NCI-H2227 (cell line): ENCODE results near the gene MGP.

ENCODE experiments used
- DNase-seq: peaks from one replicate; lab custom pipeline; 2025; ENCODE audit not compliant: unreplicated experiment; lab: John Stamatoyannopoulos, UW

Gene MGP

DNA sequence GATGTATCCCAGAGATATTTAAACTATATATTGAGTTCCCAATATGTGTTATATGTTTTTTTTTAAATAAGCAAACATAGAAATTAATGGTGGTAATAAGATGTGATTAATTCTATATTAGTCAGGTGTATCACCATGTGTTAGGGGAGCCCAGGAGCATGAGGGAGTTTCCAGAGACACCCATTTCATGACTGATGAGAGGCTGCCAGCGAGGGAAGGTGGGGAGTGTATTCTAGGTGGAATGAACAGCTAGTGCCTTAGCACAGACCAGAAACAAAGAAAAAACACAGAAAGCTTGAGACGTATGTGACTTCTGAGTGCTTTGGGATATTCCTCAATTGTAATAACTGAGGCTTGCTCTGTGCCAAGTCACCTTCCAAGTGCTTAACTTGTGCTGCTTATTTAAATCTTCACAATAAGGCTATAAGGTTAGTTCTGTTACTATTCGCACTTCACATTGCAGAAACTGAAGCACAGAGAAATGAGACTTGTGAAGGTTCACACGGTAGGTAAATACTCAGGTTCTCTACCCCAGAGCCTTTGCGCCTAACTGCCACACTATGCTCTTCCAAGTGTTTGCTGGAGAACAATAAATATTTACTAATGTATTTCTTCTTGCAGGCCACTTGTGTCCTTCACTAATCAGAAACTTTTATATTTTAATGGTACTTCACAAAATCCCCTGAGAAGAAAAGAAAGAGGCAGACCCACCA lies 17.9 kb upstream of the MGP start:
- DNase-seq: no peak

DNA sequence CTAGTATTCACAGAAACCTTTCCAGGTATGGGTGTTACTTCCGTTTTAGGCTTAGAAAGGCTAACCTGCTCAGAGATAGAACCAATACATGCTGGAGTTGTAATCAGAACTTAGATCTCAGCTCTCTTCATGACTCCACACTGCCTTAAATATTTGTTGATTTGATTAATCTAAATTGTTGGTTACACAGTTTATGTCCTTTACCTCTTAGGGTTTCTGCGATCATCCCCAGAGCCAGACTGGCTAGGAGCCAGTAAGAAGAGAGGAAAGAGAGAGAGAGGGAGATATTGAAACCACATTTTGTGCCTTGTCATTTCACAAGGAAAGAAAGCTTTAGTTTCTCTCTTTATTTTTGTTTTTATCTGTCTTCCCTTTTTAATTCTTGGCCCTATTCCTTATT lies 16.8 kb upstream of the MGP start:
- no peak for DNase-seq

DNA sequence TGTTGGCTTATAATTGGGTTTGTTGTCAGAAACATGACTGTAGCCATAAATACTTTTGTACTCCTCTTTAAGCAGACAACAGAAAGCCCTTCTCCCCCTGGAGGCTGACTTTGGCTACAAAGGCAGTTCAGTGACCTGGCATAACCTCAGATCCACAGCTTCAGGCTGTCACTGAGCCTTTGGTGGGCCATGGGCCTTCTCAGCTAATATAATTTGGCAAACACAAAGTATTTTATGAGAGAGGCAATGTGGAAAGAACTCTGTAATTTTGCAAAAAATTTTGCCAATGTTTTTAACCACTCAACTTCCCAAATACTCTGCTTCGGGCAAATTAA lies 15.5 kb upstream of the MGP start:
- DNase-seq: no peak

DNA sequence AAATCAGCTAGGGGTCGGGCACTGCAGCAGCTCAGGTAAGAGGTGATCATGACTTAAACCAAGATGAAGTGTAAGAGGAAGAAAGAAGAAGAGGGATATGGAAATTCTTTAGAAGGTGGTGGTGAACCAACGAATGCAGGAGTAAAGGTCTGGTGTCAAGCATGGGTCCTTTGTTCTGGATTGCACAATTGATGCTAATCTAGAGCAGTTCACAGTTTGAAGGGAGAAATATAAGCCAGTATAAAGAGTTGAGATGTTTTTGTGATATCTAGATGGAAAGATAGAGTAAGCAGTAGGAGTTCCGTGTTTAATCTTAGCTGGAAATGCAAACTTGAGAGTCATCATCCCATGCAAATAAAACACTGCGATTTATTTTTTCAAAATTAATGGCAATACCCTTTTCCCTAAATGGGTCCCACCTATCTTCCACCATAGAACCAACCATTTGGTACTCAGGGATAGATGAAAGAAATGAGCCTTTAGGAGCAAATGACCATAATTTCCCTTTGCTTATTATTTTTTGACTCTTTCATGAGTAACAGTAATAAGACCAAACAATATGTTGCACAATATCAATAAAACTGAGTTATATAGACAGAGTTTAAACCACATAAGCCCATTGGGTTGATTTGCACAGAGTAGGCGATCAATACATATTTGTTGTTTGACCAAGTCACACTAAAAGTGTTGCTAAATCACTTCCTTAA lies 15.0 kb upstream of the MGP start:
- no peak for DNase-seq

DNA sequence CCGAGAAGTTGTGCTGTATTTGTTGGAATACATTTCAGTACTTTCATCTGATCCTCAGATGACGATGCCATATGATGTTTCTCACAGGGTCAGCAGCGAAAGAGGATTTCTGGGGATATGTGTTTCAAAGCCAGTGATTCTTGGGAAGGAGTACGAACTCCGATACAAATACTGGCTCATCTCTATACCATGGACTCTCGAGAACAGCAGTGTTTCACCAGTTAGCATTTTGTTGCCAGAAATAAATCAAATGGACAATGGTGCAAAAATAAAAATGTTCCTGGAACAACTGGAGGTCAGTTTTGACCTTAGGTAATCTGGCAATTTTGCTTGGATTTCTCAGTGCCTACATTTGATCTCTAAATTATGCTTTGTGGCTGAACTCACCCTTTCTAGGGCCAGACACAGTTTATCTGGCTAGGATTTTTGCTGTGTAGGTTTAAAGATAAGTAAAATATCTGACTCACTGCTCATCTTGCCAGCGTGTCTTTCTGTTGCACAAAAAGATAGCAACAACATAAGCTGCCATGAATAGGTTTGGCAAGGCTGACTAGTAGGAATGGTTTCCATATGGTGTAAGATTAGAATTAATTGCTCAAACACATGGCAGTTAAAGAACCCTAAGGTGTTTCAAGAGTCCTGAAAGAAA lies 11.0 kb upstream of the MGP start:
- DNase-seq: no peak

DNA sequence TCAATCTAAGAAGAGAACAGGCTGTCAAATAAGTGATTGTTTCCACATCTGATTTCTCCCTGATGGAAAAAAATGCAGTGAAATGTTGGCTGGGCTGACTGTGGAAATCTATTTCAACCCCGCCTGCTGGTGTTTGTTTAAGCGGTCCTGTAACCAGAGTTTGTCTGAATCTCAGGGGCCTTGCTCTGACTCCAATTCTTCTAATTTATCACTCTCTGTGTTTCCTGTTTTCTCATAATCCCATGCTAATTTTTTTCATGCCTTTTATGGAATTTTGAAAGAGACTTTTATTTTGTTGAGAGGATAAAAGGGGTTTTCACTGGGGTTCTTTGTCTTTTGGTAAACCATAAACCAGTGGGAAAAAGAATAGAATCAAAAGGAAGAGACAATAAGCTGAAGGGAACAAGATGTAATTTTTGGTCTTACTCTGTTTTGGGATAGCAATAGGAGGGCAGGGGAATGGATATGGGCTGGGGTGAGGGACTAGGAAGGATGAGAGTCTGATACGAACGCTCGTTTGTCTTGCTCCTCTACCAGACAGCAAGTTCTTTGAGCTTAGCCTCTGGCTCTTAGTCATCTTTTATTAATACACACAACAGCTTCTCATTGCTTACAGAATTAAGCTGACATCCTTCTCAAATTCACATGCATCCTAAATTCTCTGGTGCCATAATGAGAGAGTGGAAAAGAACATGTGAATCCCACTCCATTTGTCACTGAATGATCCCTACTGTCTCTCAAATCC lies 8.0 kb upstream of the MGP start:
- DNase-seq: no peak

DNA sequence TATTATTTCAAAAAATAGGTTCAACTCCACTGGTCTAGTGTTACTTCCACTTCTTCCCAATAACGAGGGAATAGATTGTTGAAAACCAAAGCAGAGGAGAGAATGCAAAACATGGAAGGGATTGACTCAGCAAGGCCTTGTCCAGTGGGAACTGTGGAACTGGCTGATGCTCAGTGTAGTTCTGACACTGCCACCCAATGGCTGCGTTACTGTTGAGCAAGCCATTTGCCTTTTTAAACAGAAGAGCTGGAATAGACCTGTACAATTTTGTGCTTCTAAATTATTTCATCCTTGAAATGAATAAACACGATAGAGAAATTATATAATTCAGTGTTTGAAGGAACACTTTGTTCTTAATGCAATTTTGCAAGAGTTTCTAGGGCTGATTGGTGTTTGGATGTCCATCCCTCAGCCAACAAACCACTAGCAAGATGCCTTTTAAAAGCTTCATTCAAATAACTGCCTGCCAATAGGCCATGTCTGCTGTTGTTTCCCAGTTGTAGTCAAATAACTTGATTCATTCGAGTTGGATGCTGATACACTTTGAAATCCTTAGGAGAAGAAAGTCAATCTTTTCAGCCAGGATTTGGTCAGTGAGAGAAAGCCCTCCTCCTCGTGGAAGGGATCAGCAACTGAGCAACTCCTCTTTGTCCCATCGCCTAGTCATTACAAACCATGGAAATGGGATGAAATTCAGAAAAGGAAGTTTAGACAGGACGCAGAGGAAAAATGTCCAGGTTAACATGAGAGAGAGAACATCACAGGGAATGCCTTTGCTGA lies 7.3 kb upstream of the MGP start:
- no peak for DNase-seq

DNA sequence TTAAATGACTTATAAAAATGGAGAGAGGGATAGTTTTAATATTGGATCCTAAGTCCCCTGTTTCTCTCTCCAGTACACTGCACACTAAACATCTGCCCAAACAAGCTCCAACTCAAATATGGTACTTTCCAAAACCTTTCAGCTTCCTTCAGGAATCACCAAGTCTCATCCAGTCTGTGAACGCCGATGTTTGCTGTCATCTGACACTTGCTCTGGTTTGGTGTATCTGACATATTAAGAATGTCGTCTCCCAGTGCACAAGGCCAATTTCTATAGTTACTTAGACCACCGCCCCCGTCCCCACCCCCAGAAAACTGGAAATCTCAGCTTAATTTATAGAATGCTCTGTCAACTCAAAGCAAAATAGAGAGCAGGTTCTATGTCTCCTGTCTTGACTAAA lies 5.0 kb upstream of the MGP start:
- no peak for DNase-seq

DNA sequence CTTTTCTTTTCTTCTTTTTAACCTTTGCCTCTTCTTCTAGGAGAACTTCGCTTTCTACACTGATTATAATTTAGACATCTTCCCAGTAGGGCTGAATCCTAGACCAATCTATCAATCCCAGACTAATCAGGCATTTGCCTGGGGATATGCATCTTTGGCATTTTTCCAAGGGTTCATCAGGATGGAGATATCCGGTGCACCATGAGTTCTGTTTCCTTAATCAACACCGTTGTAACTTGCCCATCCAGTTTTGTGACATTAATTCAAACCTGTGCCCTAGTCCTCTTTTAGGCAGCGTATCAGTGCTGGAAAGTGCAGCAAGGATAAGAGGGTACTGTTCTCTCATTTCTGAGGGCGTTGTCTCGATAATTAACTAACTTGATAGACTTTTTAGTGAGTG lies 617 bp upstream of the MGP start:
- DNase-seq: no peak

DNA sequence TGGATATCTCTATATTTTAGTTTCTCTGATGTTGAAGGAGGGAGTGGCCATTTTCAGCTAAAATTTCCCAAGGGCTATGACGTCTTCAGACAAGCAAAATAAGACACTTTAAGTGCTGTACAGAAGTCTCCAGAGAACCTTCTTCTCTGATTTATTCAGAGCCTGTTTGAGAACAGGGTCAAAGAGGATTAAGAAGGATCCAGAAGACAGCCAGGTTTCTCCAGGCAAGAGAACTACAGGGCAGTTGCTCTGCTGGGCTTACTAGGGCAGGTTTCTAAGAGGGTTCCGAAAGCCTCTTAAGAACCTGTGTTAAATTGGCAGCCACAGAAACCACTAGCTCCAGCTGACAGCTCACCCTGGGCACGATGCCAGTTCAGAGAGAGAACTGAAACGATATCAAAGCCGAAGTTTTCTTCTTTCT lies 1.2 kb downstream of the MGP start:
- DNase-seq: peak; percentile 8

DNA sequence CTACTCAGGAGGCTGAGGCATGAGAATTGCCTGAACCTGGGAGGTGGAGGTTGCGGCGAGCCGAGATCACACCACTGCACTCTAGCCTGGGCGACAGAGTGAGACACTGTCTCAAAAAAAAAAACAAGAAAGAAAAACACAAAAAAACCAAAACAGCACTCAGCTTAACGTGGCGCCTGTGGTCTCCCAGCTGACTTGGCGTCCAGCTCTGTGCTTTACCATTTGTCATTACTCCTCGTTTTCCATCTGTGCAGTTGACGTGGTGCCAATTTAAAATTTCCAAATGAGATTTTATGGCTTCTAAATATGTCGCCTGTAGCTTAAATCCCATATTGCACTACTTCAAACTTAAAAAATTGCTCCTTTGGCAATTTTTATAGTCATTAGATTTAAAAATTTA lies 2.0 kb downstream of the MGP start:
- DNase-seq: no peak

DNA sequence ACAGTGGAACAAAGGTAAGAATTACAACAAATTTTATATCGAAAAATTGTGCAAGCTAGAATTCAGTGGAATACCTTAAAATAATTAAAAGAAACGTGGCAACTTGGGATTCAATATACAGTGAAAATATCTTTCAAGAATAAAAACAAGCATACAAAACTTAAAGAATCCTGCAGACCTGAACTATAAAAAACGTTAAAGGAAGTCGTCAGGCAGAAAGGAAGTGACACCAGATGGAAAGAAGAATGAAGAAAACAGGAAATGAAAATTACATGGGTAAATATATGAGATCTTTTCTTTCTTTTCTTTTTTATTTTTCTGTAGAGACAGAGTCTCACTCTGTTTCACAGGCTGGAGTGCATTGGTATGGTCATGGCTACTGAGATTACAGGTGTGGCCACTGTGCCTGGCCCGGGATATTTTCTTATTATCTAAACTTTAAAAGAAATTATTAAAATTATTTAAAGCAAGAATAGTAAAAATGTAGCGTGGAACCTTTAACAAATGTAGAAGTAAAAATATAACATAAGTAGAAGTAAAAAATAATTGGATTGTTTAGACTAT lies 4.7 kb downstream of the MGP start:
- no peak for DNase-seq

DNA sequence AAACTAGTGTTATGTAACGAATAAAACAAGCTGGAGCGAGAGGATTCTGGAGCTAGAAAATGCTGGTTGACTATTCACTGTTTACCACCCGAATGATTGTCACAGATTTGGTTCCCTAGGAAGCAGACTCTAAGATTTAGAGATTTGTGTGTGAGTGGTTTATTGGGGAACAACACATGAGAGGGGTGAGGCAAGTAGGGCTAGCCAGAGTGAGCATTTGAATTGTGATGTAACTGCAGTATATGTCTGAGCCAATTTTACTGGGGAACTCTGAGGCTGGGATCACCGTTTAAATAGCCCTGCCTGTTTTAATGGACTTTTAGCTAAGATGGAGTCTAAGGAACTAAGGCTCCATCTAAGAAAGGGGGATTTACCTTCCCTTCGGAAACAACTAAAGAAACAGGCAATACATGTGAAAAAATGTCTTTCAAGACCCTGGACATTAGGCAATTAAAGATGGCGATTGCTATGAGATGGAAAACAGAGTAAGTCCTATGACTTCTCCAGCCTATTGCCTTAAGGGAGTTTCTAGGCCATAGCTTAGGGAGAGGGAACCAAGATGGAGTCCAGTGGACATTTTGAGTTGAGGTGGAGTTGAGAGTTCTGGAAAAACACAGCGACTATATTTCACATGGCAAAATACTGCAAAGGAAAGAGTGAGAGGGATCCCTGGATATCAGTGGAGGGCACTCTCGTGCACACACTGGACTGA lies 6.3 kb downstream of the MGP start:
- DNase-seq: no peak

DNA sequence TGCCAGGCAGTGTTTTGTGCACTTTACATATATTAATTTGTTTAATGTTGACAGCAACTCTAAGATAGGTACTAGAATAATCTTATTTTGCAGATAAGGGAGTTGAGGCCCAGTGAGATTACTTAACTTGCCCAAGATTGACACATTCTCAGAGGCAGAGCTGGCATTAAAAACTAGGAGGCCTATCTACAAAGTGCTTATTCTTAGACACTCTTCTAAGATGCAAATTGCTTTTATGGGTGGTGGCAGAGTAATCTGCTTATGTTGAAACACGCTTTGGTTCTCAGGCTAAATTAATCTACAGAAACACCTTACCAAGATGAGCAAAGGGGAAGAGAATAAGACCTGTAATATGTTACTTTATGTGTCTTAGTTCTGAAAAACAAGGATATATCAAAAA lies 7.2 kb downstream of the MGP start:
- no peak for DNase-seq

DNA sequence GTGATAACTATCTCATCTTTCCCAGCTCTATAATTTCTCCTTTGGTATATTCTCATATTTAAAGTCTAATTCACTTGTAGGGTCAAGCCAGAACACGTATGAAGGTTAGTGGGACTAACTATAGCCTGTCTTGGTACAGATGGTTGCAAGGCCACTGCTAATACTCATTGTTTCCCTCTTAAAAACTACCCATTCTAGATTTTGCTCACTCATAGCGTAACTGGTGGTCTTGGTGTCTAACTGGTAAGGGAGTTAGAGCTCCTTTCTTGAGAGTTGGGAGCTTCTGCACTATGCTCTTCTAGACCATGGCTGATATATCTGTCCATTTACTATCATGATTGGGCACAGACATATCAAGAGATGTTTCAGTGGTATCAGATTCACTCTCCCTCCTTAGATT lies 8.8 kb downstream of the MGP start:
- no peak for DNase-seq

DNA sequence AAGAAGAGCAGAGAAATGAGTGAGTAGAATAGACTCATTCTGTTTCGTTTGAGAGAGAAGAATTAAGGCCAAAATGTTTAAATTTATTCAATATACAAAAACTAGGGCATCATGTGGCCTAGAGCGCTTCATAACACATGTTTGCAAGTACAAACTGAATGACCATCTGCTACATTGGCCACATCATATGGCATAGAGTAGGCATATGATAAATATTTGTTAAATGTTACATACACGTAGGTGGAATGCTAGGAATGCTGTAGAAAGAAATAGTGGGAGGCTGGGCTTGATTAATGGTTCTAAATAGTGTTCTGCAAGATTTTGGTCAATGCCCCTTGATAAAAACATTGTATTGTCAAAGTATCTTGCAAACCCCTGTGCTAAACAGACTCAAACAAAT lies 10.8 kb downstream of the MGP start:
- DNase-seq: no peak

DNA sequence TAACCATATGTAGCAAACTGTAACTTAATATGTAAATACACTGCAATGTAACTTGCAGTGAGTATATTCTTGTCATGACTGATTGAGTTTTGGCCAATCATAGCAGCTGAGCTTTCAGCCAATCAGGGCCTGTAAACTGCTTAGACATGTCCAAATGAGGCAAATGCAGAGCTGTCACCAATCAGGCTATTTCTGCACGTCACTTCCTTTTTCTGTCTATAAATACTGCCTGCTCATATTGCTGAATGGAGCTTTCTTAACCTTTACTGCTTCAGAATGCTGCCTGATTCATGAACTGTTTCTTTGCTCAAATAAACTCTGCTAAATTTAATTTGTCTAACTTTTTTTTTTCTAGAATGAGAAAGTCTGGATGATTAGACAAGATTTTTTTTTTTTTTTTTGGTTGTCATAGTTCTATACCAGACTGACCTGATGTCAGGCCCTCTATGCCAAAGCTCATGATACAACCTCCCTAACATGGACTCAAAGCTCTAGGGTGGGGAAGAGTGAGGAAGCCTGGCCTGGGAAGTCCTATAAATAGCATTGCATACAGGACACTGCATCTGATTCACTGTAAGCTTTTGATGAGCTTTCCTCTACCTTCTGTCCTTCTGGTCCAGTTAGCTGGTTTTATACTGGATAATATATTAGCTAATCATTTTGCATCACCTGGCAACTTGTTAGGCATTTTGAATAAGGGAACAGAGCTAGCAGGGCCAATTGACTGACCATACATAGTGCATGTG lies 12.0 kb downstream of the MGP start:
- no peak for DNase-seq

DNA sequence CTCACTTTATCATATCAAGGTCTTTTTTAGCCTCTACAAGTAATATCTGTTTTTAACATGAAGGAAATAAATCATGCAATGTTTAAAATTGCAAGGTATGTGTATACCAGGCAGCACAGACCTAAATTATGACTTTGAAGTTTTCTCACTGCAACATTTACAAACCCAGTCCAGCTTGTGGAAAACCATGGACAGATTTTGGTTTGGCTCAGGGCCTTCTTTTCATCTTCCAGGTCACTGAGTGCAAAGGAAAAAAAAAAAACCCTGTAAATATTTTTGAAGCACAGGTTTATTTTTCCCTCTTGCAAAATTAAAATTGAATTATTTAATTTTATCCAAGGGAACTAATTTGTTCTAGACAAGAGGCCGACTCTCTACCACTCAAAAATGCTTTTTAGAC lies 13.8 kb downstream of the MGP start:
- no peak for DNase-seq

DNA sequence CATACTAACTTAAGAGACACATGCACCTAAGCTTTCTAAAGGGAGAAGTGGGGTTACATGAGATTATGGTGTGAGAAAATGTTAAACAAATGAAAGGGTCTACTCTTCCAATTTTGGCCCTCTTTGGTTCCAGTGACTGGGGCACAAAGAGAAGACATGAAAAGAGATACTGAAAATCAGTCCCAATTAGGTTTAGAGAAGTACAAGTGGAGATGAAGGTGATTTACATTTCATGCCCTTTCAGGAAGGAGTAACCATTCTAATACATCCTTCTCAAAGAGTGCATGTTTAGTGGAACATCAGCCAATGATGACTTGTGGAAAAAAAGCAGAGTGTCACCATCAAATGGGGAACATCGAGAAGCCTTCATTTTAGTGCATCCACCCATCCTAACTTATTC lies 14.4 kb downstream of the MGP start:
- no peak for DNase-seq
